Erythroblast (primary cell): Measurements from ENCODE around the gene IRF9.

Experiments used
- GATA1 ChIP-seq: IDR thresholded peaks from 2 replicates; pipeline ENCODE4 v1.6.1; 2011; ENCODE audit warnings: low read depth, mild to moderate bottlenecking, control low read depth, low read length, moderate library complexity
- POLR2A ChIP-seq: IDR thresholded peaks from 2 replicates; pipeline ENCODE4 v1.6.1; 2011; ENCODE audit warnings: mild to moderate bottlenecking, low read length

DNA sequence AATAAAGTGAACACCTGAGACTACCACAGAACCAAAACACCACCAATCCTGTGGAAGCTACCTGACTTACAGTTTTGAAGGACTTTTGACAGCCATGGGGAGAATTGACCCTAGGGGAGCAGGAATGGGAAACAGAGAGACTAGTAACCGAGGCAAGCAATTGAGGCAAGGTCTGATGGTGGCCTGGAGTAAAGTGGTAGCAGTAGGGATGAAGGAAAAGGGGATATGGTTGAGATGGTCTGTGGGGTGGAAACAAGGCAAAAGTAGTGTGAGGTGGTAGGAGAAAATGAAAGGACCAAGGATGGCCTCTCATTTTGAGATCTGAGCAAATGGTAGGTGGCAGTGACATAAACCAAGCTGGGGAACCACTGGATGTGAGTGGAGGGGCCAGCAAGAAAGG, 4.2 kb upstream of the IRF9 start:
- TF ChIP-seq POLR2A (no peak), GATA1 (no peak)
